Stimulated activated effector memory CD8-positive, alpha-beta T cell treated with anti-CD3 and anti-CD28 coated beads, Interleukin-12 subunit alpha, Interleukin-12 subunit beta, amount 100 ng/mL, for 72 hours (primary cell): ENCODE measurements around the gene EFCAB14.
"Not testable (repeated sequence)": the region's sequence is repeated elsewhere in the genome, so short reads cannot be mapped to it uniquely, and the experiment has no call there.

Source experiments
- ATAC-seq: fragments of 150-1000 bp; cut with Tn5 transposase; 2 replicates; pipeline ENCODE4 v1.10.0; 2021
- DNase-seq, 2 donors: peaks; one replicate each; pipeline ENCODE4 v3.0.0; 2021 to 2022; ENCODE audit warnings: low spot score in 2 of 2
- H3K27ac Mint-ChIP-seq: one replicate; pipeline ENCODE4 v1.8.0; 2022; ENCODE audit warnings: mild to moderate bottlenecking, mixed read lengths
- H3K36me3 Mint-ChIP-seq: one replicate; pipeline ENCODE4 v1.8.0; 2022; ENCODE audit warnings: mild to moderate bottlenecking, mixed read lengths
- H3K4me1 Mint-ChIP-seq: one replicate; pipeline ENCODE4 v1.8.0; 2022; ENCODE audit warnings: mixed read lengths
- H3K4me3 Mint-ChIP-seq: one replicate; pipeline ENCODE4 v1.8.0; 2022; ENCODE audit warnings: mild to moderate bottlenecking, mixed read lengths
- H3K9me3 Mint-ChIP-seq: one replicate; pipeline ENCODE4 v1.8.0; 2022; ENCODE audit warnings: mixed read lengths

The EFCAB14 gene

GRCh38 chr1:46657775-46658174 is 61.1 kb downstream of the EFCAB14 start:
- Mint-ChIP-seq H3K27ac (peak overlapping the region; percentile 4), H3K36me3 (peaks cover 60% of the 10 kb centered on the region), H3K9me3 (no peaks in the 10 kb centered on the region), H3K4me3 (no peak overlapping the region), H3K4me1 (peaks cover 6% of the 10 kb centered on the region)
- ATAC-seq (peak; percentile 55), DNase-seq (no peak)

- H3K4me1 Mint-ChIP-seq = peaks cover 6% of the 10 kb centered on the region
- H3K9me3 Mint-ChIP-seq = no peaks in the 10 kb centered on the region
- no peak overlapping the region for H3K4me3 Mint-ChIP-seq
- ATAC-seq (no peak), DNase-seq (no peak)
- H3K36me3 Mint-ChIP-seq = peaks cover 61% of the 10 kb centered on the region
- H3K27ac Mint-ChIP-seq = no peak overlapping the region
Measured at GRCh38 chr1:46656643-46657042, 62.3 kb downstream of the EFCAB14 start.

- Mint-ChIP-seq H3K4me3 (no peak overlapping the region), H3K9me3 (no peaks in the 10 kb centered on the region), H3K4me1 (peaks cover 6% of the 10 kb centered on the region), H3K36me3 (peaks cover 67% of the 10 kb centered on the region), H3K27ac (no peak overlapping the region)
- ATAC-seq (no peak), DNase-seq (no peak)
Measured at GRCh38 chr1:46655848-46656247, 63.1 kb downstream of the EFCAB14 start.

- DNase-seq, H3K4me3 Mint-ChIP-seq, H3K4me1 Mint-ChIP-seq, ATAC-seq, H3K9me3 Mint-ChIP-seq, H3K27ac Mint-ChIP-seq: not testable (repeated sequence)
- peaks cover 71% of the 10 kb centered on the region for H3K36me3 Mint-ChIP-seq
Measured at GRCh38 chr1:46654698-46655097, 64.2 kb downstream of the EFCAB14 start.

GRCh38 chr1:46654012-46654411 is 64.9 kb downstream of the EFCAB14 start:
- DNase-seq (no peak), ATAC-seq (no peak)
- Mint-ChIP-seq H3K27ac (no peak overlapping the region), H3K4me1 (peaks cover 6% of the 10 kb centered on the region), H3K36me3 (peaks cover 71% of the 10 kb centered on the region), H3K9me3 (no peaks in the 10 kb centered on the region), H3K4me3 (no peak overlapping the region)

GRCh38 chr1:46653405-46653958 is 65.4 kb downstream of the EFCAB14 start:
- peak overlapping the region; percentile 2 for H3K27ac Mint-ChIP-seq

GRCh38 chr1:46652321-46653100 is 66.4 kb downstream of the EFCAB14 start:
- no peaks in the 10 kb centered on the region for H3K9me3 Mint-ChIP-seq
- peaks cover 68% of the 10 kb centered on the region for H3K36me3 Mint-ChIP-seq
- ATAC-seq (no peak), DNase-seq (no peak)
- H3K4me1 Mint-ChIP-seq = peaks cover 6% of the 10 kb centered on the region
- H3K27ac Mint-ChIP-seq = peak overlapping the region; percentile 2
- no peak overlapping the region for H3K4me3 Mint-ChIP-seq

More at GRCh38 chr1:46653405-46653958, 65.4 kb downstream of the EFCAB14 start:
- Mint-ChIP-seq H3K4me1 (peaks cover 6% of the 10 kb centered on the region), H3K4me3 (no peak overlapping the region), H3K9me3 (no peaks in the 10 kb centered on the region), H3K36me3 (peaks cover 73% of the 10 kb centered on the region)
- ATAC-seq (peak; percentile 55), DNase-seq (no peak)

- not testable (repeated sequence) for H3K4me3 Mint-ChIP-seq, H3K9me3 Mint-ChIP-seq, H3K27ac Mint-ChIP-seq, DNase-seq, ATAC-seq, H3K4me1 Mint-ChIP-seq
- H3K36me3 Mint-ChIP-seq = peaks cover 59% of the 10 kb centered on the region
Measured at GRCh38 chr1:46651152-46651551, 67.8 kb downstream of the EFCAB14 start.

- ATAC-seq = no peak
- Mint-ChIP-seq H3K4me1 (peaks cover 6% of the 10 kb centered on the region), H3K36me3 (peaks cover 53% of the 10 kb centered on the region), H3K27ac (no peak overlapping the region), H3K9me3 (no peaks in the 10 kb centered on the region), H3K4me3 (no peak overlapping the region)
- no peak for DNase-seq
Measured at GRCh38 chr1:46650491-46650890, 68.4 kb downstream of the EFCAB14 start.

- no peaks in the 10 kb centered on the region for H3K9me3 Mint-ChIP-seq
- H3K4me1 Mint-ChIP-seq = peaks cover 6% of the 10 kb centered on the region
- DNase-seq = no peak
- no peak for ATAC-seq
- H3K27ac Mint-ChIP-seq = no peak overlapping the region
- H3K4me3 Mint-ChIP-seq = no peak overlapping the region
- peaks cover 47% of the 10 kb centered on the region for H3K36me3 Mint-ChIP-seq
Measured at GRCh38 chr1:46649764-46650163, 69.2 kb downstream of the EFCAB14 start.

- Mint-ChIP-seq H3K27ac (no peak overlapping the region), H3K36me3 (peaks cover 44% of the 10 kb centered on the region), H3K4me1 (no peaks in the 10 kb centered on the region), H3K4me3 (no peak overlapping the region), H3K9me3 (no peaks in the 10 kb centered on the region)
- DNase-seq = no peak
- ATAC-seq = peak; percentile 68
Measured at GRCh38 chr1:46647611-46648010, 71.3 kb downstream of the EFCAB14 start.

- no peak for DNase-seq
- peaks cover 37% of the 10 kb centered on the region for H3K36me3 Mint-ChIP-seq
- H3K4me3 Mint-ChIP-seq = no peak overlapping the region
- no peak overlapping the region for H3K27ac Mint-ChIP-seq
- peak; percentile 52 for ATAC-seq
- no peaks in the 10 kb centered on the region for H3K9me3 Mint-ChIP-seq
- no peaks in the 10 kb centered on the region for H3K4me1 Mint-ChIP-seq
Measured at GRCh38 chr1:46646844-46647243, 72.1 kb downstream of the EFCAB14 start.

GRCh38 chr1:46646331-46646730 is 72.6 kb downstream of the EFCAB14 start:
- H3K27ac Mint-ChIP-seq = no peak overlapping the region
- peaks cover 32% of the 10 kb centered on the region for H3K36me3 Mint-ChIP-seq
- no peak overlapping the region for H3K4me3 Mint-ChIP-seq
- H3K9me3 Mint-ChIP-seq = no peaks in the 10 kb centered on the region
- no peak for DNase-seq
- H3K4me1 Mint-ChIP-seq = no peaks in the 10 kb centered on the region
- no peak for ATAC-seq

- Mint-ChIP-seq H3K9me3 (no peaks in the 10 kb centered on the region), H3K27ac (no peak overlapping the region), H3K4me1 (no peaks in the 10 kb centered on the region), H3K4me3 (no peak overlapping the region), H3K36me3 (peaks cover 29% of the 10 kb centered on the region)
- DNase-seq (no peak), ATAC-seq (no peak)
Measured at GRCh38 chr1:46645815-46646214, 73.1 kb downstream of the EFCAB14 start.

GRCh38 chr1:46643368-46643775 is 75.5 kb downstream of the EFCAB14 start:
- Mint-ChIP-seq H3K27ac (no peak overlapping the region), H3K9me3 (no peaks in the 10 kb centered on the region), H3K4me1 (no peaks in the 10 kb centered on the region), H3K4me3 (no peak overlapping the region), H3K36me3 (peaks cover 4% of the 10 kb centered on the region)
- ATAC-seq = no peak
- no peak for DNase-seq

GRCh38 chr1:46642115-46642680 is 76.7 kb downstream of the EFCAB14 start:
- Mint-ChIP-seq H3K36me3 (no peaks in the 10 kb centered on the region), H3K4me3 (no peak overlapping the region), H3K9me3 (no peaks in the 10 kb centered on the region), H3K4me1 (no peaks in the 10 kb centered on the region), H3K27ac (no peak overlapping the region)
- ATAC-seq (no peak), DNase-seq (no peak)
